Ascending aorta (tissue), 2 donors: ENCODE results near the gene VIPR1. TPM values are rescaled to one million over a fixed set of nuclear protein-coding genes. Genes with fewer than 3 reads are reported as not detected.

Experiments used
- DNase-seq, 2 donors: peaks; one replicate each; pipeline ENCODE4 v3.0.0-alpha.2; 2019; ENCODE audit warnings: low spot score in 2 of 2
- H3K27ac ChIP-seq, 2 donors: fragments of 200-600 bp; sonication (generic); one replicate each; pipeline ENCODE4 v1.5.1; 2016 to 2017; ENCODE audit warnings: mild to moderate bottlenecking in 1 of 2
- H3K27me3 ChIP-seq: fragments of 200-600 bp; sonication (generic); one replicate; pipeline ENCODE4 v1.5.1; 2017
- H3K36me3 ChIP-seq, 2 donors: fragments of 200-600 bp; sonication (generic); one replicate each; pipeline ENCODE4 v1.5.1; 2016
- H3K4me1 ChIP-seq, 2 donors: fragments of 200-600 bp; sonication (generic); one replicate each; pipeline ENCODE4 v1.5.1; 2016 to 2017; ENCODE audit warnings: mild to moderate bottlenecking in 1 of 2
- H3K4me3 ChIP-seq, 2 donors: fragments of 200-600 bp; sonication (generic); one replicate each; pipeline ENCODE4 v1.5.1; 2016 to 2017; ENCODE audit warnings: mild to moderate bottlenecking in 1 of 2
- H3K9me3 ChIP-seq, 2 donors: fragments of 200-600 bp; sonication (generic); one replicate each; pipeline ENCODE4 v1.5.1; 2016
- intact Hi-C: fragments of 100-400 bp; cut with DNase I; formaldehyde crosslinking; loops from one replicate; pipeline ENCODE4 v1.15.1; 2023
- total RNA-seq: library from RNA; depleted of rRNA; stranded (reverse); fragments of >200 nt; gene quantifications from one replicate; pipeline ENCODE4 v1.1.0, GENCODE V29; 2016
- TF ChIP-seq, protein P1 (sequence below), 3 experiments: fragments of 200-600 bp in 2 of 3; fragments of 450-650 bp in 1 of 3; sonication (generic) in 2 of 3; IDR thresholded peaks; one replicate each; pipeline ENCODE4 v1.5.1; 2016 to 2019; ENCODE audit warnings: antibody characterized with exemption in 3 of 3, mild to moderate bottlenecking in 1 of 3, moderate library complexity in 1 of 3

VIPR1 gene
- total RNA-seq = 3.5 TPM

DNA sequence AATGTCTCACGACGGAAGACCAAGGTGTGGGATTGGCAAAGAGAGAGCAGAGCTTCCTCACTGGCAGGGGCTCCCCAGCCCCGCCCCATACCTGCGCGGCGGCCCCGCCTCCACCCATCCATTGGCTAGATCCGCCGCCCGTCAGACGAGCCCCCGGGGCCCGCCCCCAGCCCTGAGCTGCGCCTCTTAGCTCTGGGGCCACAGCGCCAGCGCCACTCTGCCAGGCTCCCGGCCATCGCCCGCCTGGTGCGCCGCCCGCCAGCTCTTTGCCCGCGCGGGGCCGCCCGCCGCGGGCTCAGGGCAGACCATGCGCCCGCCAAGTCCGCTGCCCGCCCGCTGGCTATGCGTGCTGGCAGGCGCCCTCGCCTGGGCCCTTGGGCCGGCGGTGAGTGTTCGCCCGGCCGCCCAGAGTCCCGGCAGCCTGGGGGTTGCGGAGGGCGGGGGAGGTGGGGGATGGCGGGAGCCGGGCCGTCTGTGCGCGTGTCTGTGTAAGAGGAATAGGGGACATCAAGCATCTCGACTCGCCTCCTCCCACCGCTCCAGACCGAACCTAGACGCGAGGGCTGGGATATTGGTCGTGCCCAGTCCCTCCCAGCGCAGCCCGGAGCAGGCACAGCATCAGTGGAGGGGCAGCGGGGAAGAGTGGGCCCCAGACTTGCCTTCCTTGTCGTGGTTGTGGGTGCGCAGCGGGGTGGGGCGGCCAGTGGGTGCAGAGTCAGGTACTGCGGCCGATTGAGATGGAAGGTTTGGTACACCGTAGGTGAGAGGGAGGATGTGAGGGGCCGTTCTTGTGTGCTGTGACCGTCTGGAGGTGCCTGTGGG lies at the start of gene VIPR1:
TSS of gene VIPR1 (plus strand) at position 215 of the 822 bp plus-strand sequence. CDS start at position 308, 93 bp downstream.
- H3K27ac ChIP-seq = peak within 1 kb of the TSS in 1 of 2 donors; percentile 29
- TF ChIP-seq, protein P1, sequence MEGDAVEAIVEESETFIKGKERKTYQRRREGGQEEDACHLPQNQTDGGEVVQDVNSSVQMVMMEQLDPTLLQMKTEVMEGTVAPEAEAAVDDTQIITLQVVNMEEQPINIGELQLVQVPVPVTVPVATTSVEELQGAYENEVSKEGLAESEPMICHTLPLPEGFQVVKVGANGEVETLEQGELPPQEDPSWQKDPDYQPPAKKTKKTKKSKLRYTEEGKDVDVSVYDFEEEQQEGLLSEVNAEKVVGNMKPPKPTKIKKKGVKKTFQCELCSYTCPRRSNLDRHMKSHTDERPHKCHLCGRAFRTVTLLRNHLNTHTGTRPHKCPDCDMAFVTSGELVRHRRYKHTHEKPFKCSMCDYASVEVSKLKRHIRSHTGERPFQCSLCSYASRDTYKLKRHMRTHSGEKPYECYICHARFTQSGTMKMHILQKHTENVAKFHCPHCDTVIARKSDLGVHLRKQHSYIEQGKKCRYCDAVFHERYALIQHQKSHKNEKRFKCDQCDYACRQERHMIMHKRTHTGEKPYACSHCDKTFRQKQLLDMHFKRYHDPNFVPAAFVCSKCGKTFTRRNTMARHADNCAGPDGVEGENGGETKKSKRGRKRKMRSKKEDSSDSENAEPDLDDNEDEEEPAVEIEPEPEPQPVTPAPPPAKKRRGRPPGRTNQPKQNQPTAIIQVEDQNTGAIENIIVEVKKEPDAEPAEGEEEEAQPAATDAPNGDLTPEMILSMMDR (IDR thresholded peaks at IDR 0.05) = no peak
- intact Hi-C loops = loop anchor here (1.0 to 5.0 kb wide), 2 partner anchors 45 to 245 kb away; no protein-coding TSS in a partner anchor
- no peaks in the 10 kb centered on the region for H3K9me3 ChIP-seq
- peaks cover 2 to 5% of the 10 kb centered on the region in 2 donors for H3K4me1 ChIP-seq
- H3K4me3 ChIP-seq = peak within 1 kb of the TSS; percentile 66 to 67
- DNase-seq = peak in 1 of 2 donors; percentile 81
- H3K27me3 ChIP-seq = no peaks in the 10 kb centered on the region
- H3K36me3 ChIP-seq = no peaks in the 10 kb centered on the region

DNA sequence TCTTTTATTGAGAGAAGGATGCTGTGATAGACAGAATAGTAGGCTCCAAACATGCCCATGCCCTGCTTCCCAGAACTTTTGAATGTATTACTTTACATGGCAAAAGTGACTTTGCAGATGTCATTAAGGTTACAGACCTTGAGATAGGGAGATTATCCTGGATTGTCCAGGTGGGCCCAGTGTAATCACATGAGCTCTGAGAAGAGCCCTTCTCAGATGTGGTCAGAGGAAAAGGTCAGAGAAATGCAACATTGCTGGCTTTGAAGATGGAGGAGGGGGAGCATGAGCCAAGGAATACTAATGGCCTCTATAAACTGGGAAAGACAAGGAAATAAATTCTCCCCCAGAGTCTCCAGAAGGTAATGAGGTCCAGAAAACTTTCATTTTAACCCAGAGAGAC lies 46.2 kb upstream of the VIPR1 start:
- TF ChIP-seq, protein P1 (IDR thresholded peaks at IDR 0.05) = no peak
- no peaks in the 10 kb centered on the region for H3K27me3 ChIP-seq
- no peak for DNase-seq
- no peaks in the 10 kb centered on the region for H3K36me3 ChIP-seq
- H3K4me3 ChIP-seq = no peak overlapping the region
- H3K9me3 ChIP-seq = no peaks in the 10 kb centered on the region
- H3K27ac ChIP-seq = no peak overlapping the region
- intact Hi-C loops = no loop called here
- H3K4me1 ChIP-seq = peaks cover 0 to 9% of the 10 kb centered on the region in 2 donors

- DNase-seq = no peak
- Histone ChIP-seq H3K4me3 (no peak overlapping the region), H3K4me1 (no peaks in the 10 kb centered on the region), H3K27me3 (no peaks in the 10 kb centered on the region), H3K27ac (no peak overlapping the region), H3K9me3 (no peaks in the 10 kb centered on the region), H3K36me3 (no peaks in the 10 kb centered on the region)
- intact Hi-C loops = no loop called here
- TF ChIP-seq, protein P1 (IDR thresholded peaks at IDR 0.05) = no peak
Observed at GRCh38 chr3:42459151-42459550, 43.3 kb upstream of the VIPR1 start.

DNA sequence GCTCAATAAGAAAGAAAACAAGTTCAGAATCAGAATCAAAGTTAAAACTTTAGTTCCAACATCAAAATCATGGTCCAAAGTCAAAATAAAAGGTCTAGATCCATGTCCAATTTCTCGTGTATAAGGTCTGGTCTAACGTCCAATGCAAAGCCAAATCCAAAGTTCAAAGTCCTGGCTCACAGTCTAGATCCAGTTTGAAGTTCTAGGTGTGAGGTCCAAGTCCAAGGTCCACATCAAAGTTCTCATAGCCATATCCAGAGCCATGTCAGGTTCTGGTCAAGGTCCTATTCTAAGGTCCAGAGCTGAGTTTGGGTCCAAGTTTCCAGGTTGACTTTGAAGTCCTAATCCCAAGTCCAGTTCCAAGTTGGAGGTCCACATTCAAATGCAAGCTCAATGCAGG lies 40.7 kb upstream of the VIPR1 start:
- Histone ChIP-seq H3K27me3 (no peaks in the 10 kb centered on the region), H3K4me1 (no peaks in the 10 kb centered on the region), H3K9me3 (no peaks in the 10 kb centered on the region), H3K27ac (no peak overlapping the region), H3K36me3 (no peaks in the 10 kb centered on the region), H3K4me3 (no peak overlapping the region)
- TF ChIP-seq, protein P1 (IDR thresholded peaks at IDR 0.05) = no peak
- no peak for DNase-seq
- intact Hi-C loops = no loop called here

DNA sequence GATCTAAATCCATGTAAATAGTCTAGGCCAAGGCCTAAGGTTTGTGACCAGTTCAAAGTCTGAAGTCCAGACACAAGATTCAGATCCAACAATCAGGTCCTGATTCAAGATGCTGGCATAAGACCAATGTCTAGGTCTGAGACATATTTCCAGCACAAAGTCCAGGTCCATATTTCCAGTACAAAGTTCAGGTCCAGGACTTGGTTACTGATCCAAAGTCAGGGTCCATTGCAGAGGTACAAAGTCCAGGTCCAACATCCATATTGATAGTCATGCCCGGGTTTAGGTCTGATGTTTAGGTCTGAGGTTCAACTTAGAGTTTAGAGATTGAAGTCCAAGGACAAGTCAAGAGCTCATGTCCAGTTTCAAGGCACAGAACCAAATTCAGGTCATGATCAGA lies 39.4 kb upstream of the VIPR1 start:
- DNase-seq = no peak
- TF ChIP-seq, protein P1 (IDR thresholded peaks at IDR 0.05) = no peak

More for the DNA sequence above, 39.4 kb upstream of the VIPR1 start:
- Histone ChIP-seq H3K9me3 (no peaks in the 10 kb centered on the region), H3K36me3 (no peaks in the 10 kb centered on the region), H3K4me3 (no peak overlapping the region), H3K27ac (no peak overlapping the region), H3K4me1 (no peaks in the 10 kb centered on the region), H3K27me3 (no peaks in the 10 kb centered on the region)
- intact Hi-C loops = no loop called here
